HG02938 (cell line): Measurements from ENCODE around the gene PRPH2.

ENCODE experiments used
- ATAC-seq: cut with Tn5 transposase; IDR thresholded peaks from one replicate; pipeline ENCODE4 v1.9.1; 2021; ENCODE audit warnings: mild to moderate bottlenecking, moderate library complexity; ENCODE audit not compliant: unreplicated experiment

PRPH2 gene, protein sequence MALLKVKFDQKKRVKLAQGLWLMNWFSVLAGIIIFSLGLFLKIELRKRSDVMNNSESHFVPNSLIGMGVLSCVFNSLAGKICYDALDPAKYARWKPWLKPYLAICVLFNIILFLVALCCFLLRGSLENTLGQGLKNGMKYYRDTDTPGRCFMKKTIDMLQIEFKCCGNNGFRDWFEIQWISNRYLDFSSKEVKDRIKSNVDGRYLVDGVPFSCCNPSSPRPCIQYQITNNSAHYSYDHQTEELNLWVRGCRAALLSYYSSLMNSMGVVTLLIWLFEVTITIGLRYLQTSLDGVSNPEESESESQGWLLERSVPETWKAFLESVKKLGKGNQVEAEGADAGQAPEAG

DNA sequence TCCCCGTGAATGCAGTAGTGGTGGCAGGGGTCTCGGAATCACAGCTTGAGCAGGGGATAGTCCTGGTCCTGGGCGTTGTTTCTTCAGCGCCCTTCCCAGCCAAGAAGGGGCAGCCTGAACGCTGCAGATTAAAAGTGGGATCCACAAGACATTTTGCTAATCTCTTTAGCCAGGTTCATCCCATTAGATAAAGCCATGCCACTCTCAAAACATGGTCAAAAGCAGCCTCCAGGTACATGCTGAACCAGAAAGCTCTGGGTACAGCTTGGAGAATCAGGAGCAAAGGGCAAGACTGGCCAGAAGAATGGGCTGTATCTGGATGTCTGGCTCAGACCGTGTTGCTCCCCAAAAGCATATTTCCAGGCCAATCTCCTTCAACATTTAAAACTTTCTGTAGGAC lies at the start of gene PRPH2:
Gene PRPH2, minus strand, starts transcription at position 101 of the 400 bp plus-strand sequence. CDS start 263 bp downstream, outside the sequence.
- no peak for ATAC-seq

DNA sequence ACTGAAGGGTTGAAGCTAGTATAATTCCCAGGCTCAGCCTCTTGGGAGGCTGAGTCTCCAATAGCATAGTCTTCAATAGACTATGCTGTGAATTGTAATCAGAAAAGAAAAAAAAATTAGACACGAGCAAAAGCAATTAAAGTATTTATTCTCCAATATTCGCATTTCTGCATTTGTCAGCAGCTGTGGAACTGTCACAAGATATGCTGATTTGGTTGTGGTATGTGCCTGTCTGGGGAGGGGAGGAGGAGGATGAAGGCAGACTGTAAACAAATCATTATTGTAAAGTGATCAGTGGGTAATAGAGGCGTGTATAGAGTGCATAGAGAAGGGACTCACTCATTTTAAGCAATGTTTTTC lies 49.3 kb upstream of the PRPH2 start:
- no peak for ATAC-seq

DNA sequence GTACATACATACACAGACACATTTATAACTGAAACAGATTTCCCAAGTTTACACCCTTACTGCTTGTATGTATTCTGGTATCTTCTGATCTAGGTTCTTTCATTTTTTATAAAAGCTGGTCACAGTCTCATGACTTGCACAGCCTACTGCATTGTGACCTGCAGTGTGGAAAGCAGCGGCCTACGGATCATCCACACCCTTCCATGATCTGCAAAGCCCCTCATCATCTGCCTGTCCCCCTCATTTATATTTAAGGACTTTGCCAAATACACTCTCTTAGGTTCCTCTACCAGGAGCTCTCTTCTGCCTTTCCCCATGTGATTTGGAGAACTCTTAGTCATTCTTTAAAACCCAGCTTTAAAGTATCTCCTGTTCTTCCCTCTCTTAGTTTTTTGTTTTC lies 47.4 kb upstream of the PRPH2 start:
- ATAC-seq = no peak

DNA sequence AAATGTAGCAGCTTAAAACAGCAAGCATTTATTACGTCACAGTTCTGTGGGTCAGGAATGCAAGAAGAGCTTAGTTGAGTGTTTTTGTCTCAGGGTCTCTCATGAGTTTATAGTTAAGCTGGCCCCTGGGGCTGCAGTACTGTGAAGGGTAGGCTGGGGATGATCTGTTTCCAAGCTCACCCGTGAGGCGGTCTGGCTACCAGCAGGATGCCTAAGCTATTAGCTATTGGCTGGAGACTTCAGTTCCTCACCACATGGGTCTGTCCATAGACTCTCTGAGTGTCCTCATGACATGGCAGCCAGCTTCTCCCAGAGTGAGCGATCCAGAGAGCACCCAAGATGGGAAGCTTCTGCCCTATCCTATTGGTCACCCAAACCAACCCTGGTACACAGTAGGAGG lies 46.7 kb upstream of the PRPH2 start:
- ATAC-seq = no peak

DNA sequence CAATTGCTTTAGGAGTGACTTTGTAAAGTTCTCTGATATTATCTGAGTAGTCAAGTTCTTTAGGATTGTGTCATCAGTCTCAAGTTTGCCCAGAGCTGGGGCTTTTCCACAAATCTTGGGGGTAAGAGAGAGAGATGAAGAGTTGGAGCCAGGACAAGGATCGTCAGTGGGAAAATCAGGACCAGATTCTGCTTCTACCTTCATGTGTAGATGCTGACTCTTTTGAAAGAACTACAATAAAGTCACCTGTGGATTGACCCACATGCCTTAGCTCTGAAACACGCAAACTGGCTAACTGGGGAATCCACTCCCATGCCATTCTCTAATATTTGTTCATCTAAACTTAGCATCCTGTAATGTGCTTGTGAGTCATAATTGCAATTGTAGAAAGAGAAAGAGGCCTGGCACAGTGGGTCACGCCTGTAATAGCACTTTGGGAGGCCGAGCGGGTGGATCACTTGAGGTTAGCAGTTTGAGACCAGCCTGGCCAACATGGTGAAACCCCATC lies 43.8 kb upstream of the PRPH2 start:
- ATAC-seq = no peak

DNA sequence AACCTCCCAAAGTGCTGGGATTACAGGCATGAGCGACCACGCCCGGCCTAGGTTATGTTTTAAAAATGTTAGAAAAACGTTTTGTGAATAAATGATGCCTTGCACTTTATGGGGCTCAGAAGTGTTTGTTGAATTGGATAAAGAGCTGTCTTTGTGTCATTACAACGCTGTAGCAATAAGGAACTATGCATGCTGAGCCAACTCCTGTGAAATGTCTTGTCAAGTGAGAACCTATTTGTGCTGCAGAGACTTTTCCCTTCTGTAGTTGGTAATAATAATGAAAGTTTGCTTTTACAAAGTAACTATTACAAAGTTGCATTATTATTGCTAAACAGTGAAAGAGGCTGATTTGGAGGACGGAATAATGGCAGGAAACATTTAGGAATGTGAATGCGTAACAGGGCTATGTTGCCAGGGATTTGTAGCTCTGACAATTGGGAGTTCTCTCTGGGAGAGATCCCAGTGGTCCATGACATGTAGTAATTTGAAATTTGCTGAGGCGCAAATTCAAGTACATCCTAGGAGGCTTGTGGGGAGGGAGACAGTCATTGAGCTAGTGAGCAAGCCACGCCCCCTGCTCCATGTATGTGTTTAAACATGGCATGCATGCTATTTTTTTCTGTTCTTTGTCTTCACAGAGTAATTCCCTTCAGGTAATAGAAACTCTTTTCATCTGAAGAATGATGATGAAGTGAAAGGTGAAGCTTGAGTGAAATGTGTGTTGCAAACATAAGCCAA lies 42.7 kb upstream of the PRPH2 start:
- no peak for ATAC-seq

DNA sequence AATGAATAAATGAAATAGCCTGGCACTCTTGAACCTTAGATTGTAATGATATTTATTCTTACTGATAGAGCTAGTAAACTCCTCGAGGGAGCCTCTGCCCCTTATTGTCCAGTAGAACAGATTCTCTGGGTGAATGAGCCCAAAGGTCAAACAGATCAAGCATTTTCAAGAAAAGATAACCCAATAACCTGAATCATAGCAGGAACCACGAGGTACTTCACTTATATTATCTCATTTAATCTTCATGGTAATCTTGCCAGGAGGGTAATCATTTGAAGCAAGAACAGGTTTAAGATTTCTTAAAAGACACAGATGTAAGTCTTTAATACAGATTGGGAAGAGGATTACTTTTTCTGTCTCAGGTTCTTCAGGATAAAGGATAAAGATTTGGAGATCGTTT lies 40.6 kb upstream of the PRPH2 start:
- no peak for ATAC-seq

DNA sequence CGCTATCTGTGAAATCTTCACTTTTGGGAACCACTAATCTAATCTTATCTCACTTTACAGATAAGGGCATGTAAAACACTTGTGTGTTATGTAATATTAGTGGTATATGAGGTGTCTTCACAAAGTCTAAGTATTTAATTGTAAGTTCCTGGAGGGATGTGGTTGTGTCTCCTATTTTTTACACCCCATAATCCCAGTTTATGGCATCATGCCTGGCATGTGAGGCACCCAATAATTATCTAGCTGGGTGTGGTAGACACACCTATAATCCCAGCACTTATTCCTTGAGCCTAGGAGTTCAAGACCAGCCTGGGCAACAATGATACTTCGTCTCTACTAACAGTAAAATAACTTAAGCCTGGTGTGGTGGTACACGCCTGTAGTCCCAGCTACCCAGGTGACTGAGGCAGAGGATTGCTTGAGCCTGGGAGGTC lies 40.0 kb upstream of the PRPH2 start:
- ATAC-seq = no peak

DNA sequence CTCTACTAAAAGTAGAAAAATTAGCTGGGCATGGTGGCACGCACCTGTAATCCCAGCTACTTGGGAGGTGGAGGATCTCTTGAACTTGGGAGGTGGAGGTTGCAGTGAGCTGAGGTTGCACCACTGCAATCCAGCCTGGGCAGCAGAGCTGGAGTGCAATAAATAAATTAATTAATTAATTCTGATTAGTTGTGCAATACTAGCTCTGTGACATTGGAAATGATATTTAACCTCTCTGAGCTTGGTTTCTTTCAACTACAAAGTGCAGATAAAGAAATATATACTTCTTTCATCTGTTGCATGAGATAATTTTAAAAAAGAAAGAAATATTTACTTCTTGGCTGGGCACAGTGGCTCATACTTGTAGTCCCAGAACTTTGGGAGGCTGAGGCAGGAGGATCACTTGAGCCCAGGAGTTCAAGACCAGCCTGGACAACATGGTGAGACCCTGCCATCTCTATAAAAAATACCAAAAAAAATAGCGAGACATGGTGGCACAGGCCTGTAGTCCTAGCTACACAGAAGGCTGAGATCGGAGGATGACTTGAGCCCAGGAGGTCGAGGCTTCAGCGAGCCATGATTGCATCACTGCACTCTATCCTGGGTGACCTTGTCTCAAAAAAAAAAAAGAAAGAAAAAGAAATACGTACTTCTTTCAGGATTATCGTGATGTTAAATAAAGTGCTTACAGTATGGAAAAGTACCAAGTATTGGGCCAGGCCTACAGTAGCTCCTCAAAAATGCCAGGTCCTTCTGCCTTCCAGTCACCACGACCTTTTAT lies 39.1 kb upstream of the PRPH2 start:
- no peak for ATAC-seq

DNA sequence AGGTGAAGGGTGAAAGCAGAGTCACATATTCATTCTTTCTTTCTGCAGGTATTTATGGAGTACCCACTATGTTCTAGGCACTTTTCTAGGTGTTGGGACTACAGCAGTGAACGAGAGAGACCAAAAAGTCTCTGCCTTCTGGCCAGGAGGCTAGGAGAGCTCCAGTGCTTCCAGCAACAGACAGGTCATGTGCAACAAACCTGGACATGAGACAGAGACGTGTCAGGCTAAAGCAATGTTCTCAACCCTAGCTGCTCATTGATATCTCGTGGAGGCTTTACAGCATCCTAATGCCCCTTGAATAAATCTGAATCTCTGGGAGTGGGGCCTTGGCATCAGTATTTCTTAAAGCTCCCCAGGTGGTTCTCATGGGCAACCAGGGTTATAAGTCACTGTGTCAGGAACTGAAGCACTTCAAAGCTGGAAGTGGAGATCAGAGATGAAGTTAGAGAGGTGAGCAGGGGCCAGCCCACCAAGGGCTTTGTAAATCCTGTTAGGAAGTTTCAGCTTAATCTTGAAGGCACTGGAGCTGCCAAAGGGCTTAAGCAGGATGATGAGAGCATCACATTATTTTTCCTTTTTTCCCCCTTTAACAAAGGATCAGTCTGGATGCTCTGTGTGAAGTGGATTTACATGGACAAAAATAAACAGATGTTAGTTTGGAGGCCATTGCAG lies 36.5 kb upstream of the PRPH2 start:
- no peak for ATAC-seq

DNA sequence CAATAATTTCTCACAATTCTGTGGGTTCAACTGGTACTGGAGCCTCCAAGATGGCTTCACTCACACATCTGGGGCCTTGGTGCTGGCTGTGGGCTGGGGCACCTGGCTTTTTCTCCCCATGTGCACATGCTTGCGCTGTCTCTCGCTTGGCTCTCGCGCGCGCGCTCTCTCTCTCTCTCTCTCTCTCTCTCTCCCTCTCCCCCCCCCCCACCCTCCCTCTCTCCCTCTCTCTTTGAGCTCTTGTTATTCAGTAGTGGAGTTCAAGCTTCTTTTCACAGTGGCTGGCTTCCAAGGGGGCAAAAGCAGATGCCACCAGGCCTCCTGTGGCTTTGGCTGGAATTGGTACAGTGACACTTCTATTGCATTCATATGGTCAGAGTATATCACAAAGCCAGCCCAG lies 34.3 kb upstream of the PRPH2 start:
- no peak for ATAC-seq

DNA sequence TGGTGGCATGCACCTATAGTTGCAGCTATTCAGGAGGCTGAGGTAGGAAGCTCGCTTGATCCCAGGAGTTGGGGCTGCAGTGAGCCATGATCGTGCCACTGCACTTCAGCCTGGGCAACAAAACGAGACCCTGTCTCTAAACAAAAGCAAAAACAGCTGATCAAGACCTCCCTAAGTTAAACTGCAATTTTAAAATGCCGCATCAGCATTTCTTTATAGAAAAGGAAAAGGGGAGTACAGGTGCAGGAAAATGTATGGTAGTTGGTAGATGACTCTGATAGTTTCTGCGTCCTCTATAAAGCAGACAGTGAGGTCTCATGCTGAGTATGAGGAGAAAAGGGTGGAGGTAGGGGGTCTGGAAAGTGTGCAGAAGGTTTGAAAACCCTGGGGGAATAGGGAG lies 32.4 kb upstream of the PRPH2 start:
- no peak for ATAC-seq

DNA sequence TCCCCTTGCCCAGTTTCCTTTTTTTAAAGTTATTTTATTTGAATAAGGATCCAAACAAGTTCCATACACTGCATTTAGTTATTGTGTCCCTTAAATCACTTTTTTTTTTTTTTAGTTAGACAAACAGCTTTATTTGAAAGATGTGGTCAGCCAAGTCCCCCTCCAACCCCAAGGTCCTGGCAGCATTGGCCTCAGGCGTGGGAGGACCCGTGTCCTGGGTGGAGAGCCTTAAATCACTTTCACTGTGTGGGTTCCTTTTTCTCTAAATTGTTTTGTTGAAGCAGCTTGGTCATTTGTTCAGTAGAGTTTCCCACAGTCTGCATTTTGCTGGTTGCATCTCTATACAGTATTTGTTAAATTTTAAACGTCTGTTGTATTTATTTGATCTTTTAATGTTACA lies 28.7 kb upstream of the PRPH2 start:
- ATAC-seq = no peak

DNA sequence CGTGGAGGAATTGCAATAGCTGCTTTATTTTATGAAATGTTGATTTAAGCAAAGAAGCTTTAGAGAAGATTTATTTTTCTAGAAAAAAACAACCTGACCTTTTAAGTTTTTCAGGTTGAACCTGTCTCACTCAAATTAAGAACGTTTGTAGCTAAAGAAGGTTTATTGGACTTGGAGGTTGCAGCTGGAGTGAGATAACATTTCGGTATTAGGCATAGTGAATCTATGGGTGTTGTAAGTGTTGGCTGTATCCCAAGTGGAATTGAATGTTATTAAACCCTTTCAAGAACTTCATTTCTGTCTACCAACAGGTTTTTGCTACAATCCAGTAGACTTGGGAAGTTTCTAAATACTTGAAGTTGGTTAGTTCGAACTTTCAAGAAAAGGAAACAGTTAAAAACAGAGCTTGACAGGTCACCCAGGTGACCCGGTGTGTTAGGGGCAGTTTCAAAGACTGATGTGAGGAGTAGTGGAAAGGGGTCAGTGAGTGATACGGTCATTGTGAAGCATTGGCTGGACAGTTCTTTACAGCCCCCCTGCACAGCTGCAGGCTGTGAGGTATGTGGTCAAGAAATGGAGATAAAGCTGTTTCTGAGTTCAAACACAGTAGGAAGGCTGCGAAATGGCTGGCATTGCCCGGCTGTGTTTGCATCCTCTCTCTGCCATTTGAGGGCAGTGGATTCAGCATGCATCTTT lies 26.0 kb upstream of the PRPH2 start:
- no peak for ATAC-seq

DNA sequence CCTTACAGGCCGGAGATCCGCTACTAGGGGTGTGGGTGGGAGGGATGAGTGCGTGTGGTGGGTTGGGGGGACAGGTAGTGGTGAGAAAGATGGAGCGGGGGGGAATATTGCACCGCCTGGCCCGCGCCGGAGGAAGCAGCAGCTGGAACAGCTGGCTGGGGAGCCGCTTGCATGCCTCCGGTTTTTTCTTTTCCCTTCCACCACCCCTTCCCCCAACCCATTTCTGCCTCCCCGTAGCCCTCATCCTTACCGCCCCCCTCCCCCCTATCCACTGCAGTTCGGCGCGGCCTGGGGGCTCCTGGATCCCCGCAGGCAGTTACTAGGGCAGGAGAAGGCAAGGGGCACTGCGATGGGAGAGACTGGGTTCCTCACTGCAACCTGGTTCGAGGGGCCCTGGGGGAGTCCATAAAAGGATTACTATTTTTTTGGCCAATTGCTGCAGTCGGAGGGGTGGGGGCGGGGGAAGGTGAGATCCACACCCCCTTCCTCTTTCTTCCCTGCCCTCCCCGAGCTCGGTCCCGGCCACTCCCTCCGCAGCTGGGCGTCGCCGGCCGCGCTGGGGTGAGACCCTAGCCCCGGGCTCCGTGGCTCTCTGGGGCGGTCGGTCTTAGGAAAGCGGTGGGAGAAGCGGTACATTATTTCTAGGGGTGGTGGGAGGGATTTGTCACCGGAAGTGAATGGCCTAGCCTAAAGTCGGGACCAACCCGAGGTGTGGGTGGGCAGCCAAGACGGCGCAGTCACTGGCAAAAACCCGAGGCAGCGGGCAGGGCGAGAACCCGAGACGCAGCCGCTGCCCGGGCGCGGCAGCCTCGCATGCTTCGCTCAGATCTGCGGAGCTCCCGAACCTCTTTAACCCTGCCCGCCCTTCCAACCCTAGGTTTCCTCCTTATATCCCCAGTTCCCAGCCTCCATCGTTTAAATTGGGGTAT lies 24.3 kb upstream of the PRPH2 start:
- ATAC-seq = peak; percentile 42

DNA sequence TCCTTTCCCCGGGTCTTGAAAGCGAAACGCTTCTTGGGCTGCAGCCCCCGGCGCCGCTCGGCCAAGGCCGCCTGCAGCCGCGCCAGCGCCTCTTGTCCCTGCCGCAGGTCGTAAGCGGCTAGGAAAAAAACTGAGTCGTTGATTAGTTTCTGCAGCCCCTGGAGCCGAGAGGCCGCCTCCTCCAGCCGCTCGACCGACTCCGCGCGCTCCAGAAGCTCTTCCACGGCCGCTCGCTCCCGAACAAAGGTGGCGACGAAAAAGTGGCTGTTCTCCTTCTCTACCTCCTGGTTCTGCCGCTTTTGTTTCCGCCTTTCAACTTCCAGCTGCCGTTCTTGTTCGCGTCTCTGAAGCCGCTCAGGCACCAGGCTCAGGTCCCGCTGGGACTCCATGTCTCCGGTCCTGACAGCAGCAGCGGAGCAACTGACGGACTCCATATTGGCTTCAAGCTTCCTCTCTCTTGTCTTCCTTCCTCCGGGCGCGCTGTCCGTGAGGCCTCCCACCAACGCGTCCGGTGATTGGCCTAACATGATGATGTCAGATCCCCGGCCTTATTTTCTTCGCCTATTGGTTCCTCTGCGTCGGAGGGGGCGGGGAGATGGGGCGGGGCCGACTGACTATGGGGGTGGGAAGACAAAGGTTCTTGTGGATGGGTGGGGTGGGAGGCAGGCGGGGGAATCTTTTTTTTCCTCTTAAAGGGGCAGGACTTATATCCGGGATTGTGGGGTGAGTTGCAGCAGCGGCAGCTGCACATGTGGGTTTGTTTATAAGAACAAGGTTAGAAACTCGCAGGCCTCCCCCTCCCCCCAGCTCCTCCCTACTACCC lies 23.5 kb upstream of the PRPH2 start, which contains the start of gene TBCC:
Gene TBCC, minus strand, starts transcription at position 464 of the 823 bp plus-strand sequence. Its CDS starts 30 bp downstream, at position 434.
- ATAC-seq = peak; percentile 80

DNA sequence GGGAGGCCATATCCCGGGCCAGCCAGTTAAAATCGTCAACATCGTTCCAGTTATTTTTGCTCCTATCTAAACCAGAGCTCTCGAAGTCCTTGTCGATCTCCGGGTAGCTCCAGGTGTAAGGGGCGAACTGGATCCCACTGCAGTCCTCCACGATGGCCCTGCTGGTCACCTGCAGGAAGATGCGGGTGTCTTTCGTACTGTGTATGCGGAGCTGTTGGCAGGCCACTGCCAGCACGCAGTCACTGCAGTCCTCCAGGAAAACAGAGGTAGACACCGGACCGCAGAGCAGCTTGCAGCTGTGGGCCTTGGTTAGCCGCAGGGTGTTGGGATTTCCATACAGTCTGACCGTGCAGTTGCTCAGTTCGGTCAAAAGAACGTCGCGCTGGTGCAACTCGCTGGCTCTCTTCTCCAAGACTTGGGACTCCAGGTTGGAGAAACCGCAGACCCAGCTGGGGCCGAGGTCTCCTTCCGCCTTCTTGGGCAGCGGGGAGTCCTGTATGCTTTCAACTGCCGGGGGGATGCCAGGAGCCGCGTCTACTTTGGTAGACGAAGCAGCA lies 22.8 kb upstream of the PRPH2 start:
- ATAC-seq = no peak

DNA sequence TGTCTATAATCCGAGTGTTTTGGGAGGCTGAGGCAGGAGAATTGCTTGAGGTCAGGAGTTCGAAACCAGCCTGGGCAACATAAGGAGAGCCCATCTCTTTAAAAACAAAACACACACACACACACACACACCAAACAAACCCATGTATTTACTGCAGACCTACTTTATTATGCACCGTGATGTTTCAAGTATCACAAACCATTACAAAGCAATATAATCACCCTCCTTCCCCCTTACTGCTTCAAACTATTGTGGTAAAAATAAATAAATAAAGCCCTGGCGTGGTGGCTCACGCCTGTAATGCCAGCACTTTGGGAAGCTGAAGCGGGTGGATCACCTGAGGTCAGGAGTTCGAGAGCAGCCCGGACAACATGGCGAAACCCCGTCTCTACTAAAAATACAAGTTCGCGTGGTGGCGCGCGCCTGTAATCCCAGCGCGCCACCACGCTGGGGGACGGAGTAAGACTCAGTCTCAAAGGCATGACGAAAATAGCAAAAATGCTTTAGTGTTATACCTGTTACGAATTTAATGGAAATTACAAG lies 22.0 kb upstream of the PRPH2 start:
- no peak for ATAC-seq
